HEK293 (cell line): Measurements from ENCODE around the gene ATP23.

ENCODE experiments used
- CTCF ChIP-seq: fragments of 450-650 bp; formaldehyde crosslinking; IDR thresholded peaks from 2 replicates; pipeline ENCODE4 v1.5.1; 2016; ENCODE audit warnings: missing biosample characterization, missing genetic modification characterization
- TCF7L2 ChIP-seq: IDR thresholded peaks from 2 replicates; pipeline ENCODE4 v1.6.1; 2011; ENCODE audit warnings: low read depth, mild to moderate bottlenecking, inconsistent platforms, low read length, moderate library complexity, borderline replicate concordance
- YY1 ChIP-seq: fragments of 450-650 bp; formaldehyde crosslinking; IDR thresholded peaks from 2 replicates; pipeline ENCODE4 v1.5.1; 2018; ENCODE audit warnings: missing biosample characterization, missing genetic modification characterization
- ZBTB26 ChIP-seq: fragments of 450-650 bp; formaldehyde crosslinking; optimal IDR thresholded peaks from 2 replicates; pipeline ENCODE3; 2016; ENCODE audit warnings: missing biosample characterization, mild to moderate bottlenecking, missing genetic modification characterization
- ZNF138 ChIP-seq: fragments of 450-650 bp; formaldehyde crosslinking; IDR thresholded peaks from 2 replicates; pipeline ENCODE4 v1.5.1; 2016; ENCODE audit warnings: missing biosample characterization, missing genetic modification characterization, borderline replicate concordance
- ZNF23 ChIP-seq: fragments of 450-650 bp; formaldehyde crosslinking; IDR thresholded peaks from 2 replicates; pipeline ENCODE4 v1.5.1; 2016; ENCODE audit warnings: missing biosample characterization, missing genetic modification characterization, borderline replicate concordance
- ZNF24 ChIP-seq: fragments of 450-650 bp; formaldehyde crosslinking; IDR thresholded peaks from 2 replicates; pipeline ENCODE4 v1.5.1; 2016; ENCODE audit warnings: missing biosample characterization, missing genetic modification characterization
- ZNF555 ChIP-seq: fragments of 450-650 bp; formaldehyde crosslinking; conservative IDR thresholded peaks from 2 replicates; pipeline ENCODE4 v1.5.1; 2017; ENCODE audit warnings: missing biosample characterization, mild to moderate bottlenecking, missing genetic modification characterization, inconsistent platforms
- ZNF777 ChIP-seq: fragments of 450-650 bp; formaldehyde crosslinking; IDR thresholded peaks from 2 replicates; pipeline ENCODE4 v1.5.1; 2017; ENCODE audit warnings: missing biosample characterization, missing genetic modification characterization, borderline replicate concordance
- ZNF837 ChIP-seq: fragments of 450-650 bp; formaldehyde crosslinking; IDR thresholded peaks from 2 replicates; pipeline ENCODE4 v1.5.1; 2016; ENCODE audit warnings: missing biosample characterization, missing genetic modification characterization
- TF ChIP-seq, protein P1 (sequence below): fragments of 450-650 bp; IDR thresholded peaks from 2 replicates; pipeline ENCODE4 v1.5.1; 2018; ENCODE audit warnings: missing biosample characterization, mild to moderate bottlenecking, missing genetic modification characterization
- TF ChIP-seq, protein P2 (sequence below): fragments of 450-650 bp; formaldehyde crosslinking; IDR thresholded peaks from 2 replicates; pipeline ENCODE4 v1.5.1; 2016; ENCODE audit warnings: missing biosample characterization, missing genetic modification characterization, low read depth

GRCh38 chr12:57940052-57940914, 1.1 kb upstream of the ATP23 start:
- TF ChIP-seq ZNF837 (tag by site-specific recombination), result no peak
- TF ChIP-seq CTCF (tag by site-specific recombination), result no peak
- no peak for TF ChIP-seq TCF7L2
- TF ChIP-seq, protein P1, sequence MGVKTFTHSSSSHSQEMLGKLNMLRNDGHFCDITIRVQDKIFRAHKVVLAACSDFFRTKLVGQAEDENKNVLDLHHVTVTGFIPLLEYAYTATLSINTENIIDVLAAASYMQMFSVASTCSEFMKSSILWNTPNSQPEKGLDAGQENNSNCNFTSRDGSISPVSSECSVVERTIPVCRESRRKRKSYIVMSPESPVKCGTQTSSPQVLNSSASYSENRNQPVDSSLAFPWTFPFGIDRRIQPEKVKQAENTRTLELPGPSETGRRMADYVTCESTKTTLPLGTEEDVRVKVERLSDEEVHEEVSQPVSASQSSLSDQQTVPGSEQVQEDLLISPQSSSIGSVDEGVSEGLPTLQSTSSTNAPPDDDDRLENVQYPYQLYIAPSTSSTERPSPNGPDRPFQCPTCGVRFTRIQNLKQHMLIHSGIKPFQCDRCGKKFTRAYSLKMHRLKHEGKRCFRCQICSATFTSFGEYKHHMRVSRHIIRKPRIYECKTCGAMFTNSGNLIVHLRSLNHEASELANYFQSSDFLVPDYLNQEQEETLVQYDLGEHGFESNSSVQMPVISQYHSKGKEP (tag by site-specific recombination), result no peak
- TF ChIP-seq, protein P2, sequence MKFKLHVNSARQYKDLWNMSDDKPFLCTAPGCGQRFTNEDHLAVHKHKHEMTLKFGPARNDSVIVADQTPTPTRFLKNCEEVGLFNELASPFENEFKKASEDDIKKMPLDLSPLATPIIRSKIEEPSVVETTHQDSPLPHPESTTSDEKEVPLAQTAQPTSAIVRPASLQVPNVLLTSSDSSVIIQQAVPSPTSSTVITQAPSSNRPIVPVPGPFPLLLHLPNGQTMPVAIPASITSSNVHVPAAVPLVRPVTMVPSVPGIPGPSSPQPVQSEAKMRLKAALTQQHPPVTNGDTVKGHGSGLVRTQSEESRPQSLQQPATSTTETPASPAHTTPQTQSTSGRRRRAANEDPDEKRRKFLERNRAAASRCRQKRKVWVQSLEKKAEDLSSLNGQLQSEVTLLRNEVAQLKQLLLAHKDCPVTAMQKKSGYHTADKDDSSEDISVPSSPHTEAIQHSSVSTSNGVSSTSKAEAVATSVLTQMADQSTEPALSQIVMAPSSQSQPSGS (tag by site-specific recombination), result no peak
- TF ChIP-seq ZNF777, result no peak
- no peak for TF ChIP-seq ZNF24 (tag by site-specific recombination)
- TF ChIP-seq YY1, result no peak
- no peak for TF ChIP-seq ZNF555
- no peak for TF ChIP-seq ZNF138 (tag by site-specific recombination)
- no peak for TF ChIP-seq ZBTB26 (tag by site-specific recombination)
- no peak for TF ChIP-seq ZNF23 (tag by site-specific recombination)
